ENCODE measurements around the gene POLE4.

DNA sequence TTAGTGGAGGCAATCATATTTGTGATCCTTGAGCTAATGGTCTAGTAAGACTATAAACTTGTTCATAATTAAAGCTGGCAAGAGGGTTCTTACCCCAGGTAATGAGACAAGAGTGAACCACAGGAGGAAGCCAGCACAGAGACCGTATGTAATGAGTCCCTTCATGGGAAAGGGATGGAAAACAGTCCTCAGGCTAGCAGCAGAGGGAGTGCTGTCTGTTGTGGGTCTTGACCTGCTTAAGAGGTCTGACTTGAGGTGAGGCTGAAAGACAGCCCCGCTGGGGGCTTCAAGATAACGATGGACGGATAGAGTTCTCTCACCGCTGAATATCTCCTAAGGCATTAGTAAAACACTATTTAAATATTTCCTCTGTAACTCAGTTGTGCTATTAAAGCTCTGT, 16.2 kb upstream of the POLE4 start:
- TF ChIP-seq, protein P1, sequence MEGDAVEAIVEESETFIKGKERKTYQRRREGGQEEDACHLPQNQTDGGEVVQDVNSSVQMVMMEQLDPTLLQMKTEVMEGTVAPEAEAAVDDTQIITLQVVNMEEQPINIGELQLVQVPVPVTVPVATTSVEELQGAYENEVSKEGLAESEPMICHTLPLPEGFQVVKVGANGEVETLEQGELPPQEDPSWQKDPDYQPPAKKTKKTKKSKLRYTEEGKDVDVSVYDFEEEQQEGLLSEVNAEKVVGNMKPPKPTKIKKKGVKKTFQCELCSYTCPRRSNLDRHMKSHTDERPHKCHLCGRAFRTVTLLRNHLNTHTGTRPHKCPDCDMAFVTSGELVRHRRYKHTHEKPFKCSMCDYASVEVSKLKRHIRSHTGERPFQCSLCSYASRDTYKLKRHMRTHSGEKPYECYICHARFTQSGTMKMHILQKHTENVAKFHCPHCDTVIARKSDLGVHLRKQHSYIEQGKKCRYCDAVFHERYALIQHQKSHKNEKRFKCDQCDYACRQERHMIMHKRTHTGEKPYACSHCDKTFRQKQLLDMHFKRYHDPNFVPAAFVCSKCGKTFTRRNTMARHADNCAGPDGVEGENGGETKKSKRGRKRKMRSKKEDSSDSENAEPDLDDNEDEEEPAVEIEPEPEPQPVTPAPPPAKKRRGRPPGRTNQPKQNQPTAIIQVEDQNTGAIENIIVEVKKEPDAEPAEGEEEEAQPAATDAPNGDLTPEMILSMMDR (IDR thresholded peaks at IDR 0.05) = no peak
- TF ChIP-seq POLR2A (IDR thresholded peaks at IDR 0.05) = no peak

All from testis (tissue), 2 donors.